Breast epithelium (tissue), 4 donors: Measurements from ENCODE around the gene CYCS. TPM values are rescaled to one million over a fixed set of nuclear protein-coding genes. Genes with fewer than 3 reads are reported as not detected.

Experiments
- DNase-seq, 2 donors: peaks; one replicate each; pipeline ENCODE4 v3.0.0-alpha.2; 2019; ENCODE audit warnings: low spot score in 2 of 2
- H3K27ac ChIP-seq, 2 donors: fragments of 200-600 bp; sonication (generic) in 1 of 2; one replicate each; pipeline ENCODE4 v1.5.1; 2016 to 2019; ENCODE audit warnings: mild to moderate bottlenecking in 1 of 2
- H3K27me3 ChIP-seq, 2 donors: fragments of 200-600 bp; sonication (generic) in 1 of 2; one replicate each; pipeline versions ENCODE4 v1.5.1 to v1.6.0; 2017 to 2019; ENCODE audit warnings: control low read depth in 1 of 2, mild to moderate bottlenecking in 1 of 2
- H3K36me3 ChIP-seq: fragments of 200-600 bp; one replicate; pipeline ENCODE4 v1.5.1; 2019
- H3K4me1 ChIP-seq, 2 donors: fragments of 200-600 bp; sonication (generic); one replicate each; pipeline ENCODE4 v1.5.1; 2016 to 2019; ENCODE audit warnings: control low read depth in 1 of 2
- H3K4me3 ChIP-seq, 3 donors: fragments of 200-600 bp; sonication (generic); 1 replicate in 2 of 3; 2 replicates in 1 of 3; pipeline ENCODE4 v1.5.1; 2016 to 2019; ENCODE audit warnings: mild to moderate bottlenecking in 3 of 3, moderate library complexity in 2 of 3
- H3K9me3 ChIP-seq, 2 donors: fragments of 200-600 bp; sonication (generic) in 1 of 2; one replicate each; pipeline ENCODE4 v1.5.1; 2016 to 2019; ENCODE audit warnings: control low read depth in 1 of 2
- CTCF ChIP-seq, 3 donors: fragments of 450-650 bp; IDR thresholded peaks; one replicate each; pipeline ENCODE4 v1.5.1; 2016 to 2017; ENCODE audit warnings: antibody characterized with exemption in 3 of 3, mild to moderate bottlenecking in 3 of 3, moderate library complexity in 3 of 3
- POLR2A ChIP-seq: fragments of 450-650 bp; IDR thresholded peaks from one replicate; pipeline ENCODE4 v1.6.1; 2016; ENCODE audit warnings: antibody characterized with exemption, mild to moderate bottlenecking, moderate library complexity
- POLR2AphosphoS5 ChIP-seq, 3 donors: sonication (generic); formaldehyde crosslinking; IDR thresholded peaks; one replicate each; pipeline ENCODE4 v1.6.1; 2017; ENCODE audit warnings: antibody characterized with exemption in 3 of 3
- intact Hi-C: fragments of 100-400 bp; cut with DNase I; formaldehyde crosslinking; loops from one replicate; pipeline ENCODE4 v1.15.1; 2023; ENCODE audit warnings: low total_unique reads
- total RNA-seq, 3 donors: library from RNA; depleted of rRNA; stranded (reverse); fragments of >200 nt; gene quantifications; one replicate each; pipeline ENCODE4 v1.1.0, GENCODE V29; 2016

CYCS gene
- total RNA-seq, 3 donors from 2014 or later: 18.1 to 33.8 (median 30.5) TPM

- intact Hi-C loops: no loop called here
- Histone ChIP-seq H3K27ac (no peak overlapping the region), H3K9me3 (no peaks in the 10 kb centered on the region), H3K4me1 (no peaks in the 10 kb centered on the region), H3K36me3 (no peaks in the 10 kb centered on the region), H3K27me3 (no peaks in the 10 kb centered on the region), H3K4me3 (no peak overlapping the region)
- peak in 1 of 2 donors; percentile 61 for DNase-seq
- TF ChIP-seq POLR2AphosphoS5 (IDR thresholded peaks at IDR 0.05): no peak
- peak in 1 of 3 donors; percentile 28 for TF ChIP-seq CTCF (IDR thresholded peaks at IDR 0.05)
- no peak for TF ChIP-seq POLR2A
These were observed 31.7 kb downstream of the CYCS start for GRCh38 chr7:25093268-25093826.

- H3K36me3 ChIP-seq: no peaks in the 10 kb centered on the region
- DNase-seq: no peak
- no peak overlapping the region for H3K27ac ChIP-seq
- H3K9me3 ChIP-seq: no peaks in the 10 kb centered on the region
- TF ChIP-seq CTCF (IDR thresholded peaks at IDR 0.05) (no peak), POLR2AphosphoS5 (IDR thresholded peaks at IDR 0.05) (no peak), POLR2A (no peak)
- H3K4me3 ChIP-seq: no peak overlapping the region
- intact Hi-C loops: no loop called here
- no peaks in the 10 kb centered on the region for H3K27me3 ChIP-seq
- no peaks in the 10 kb centered on the region for H3K4me1 ChIP-seq
These were observed 33.3 kb downstream of the CYCS start for GRCh38 chr7:25091779-25092178.

DNA sequence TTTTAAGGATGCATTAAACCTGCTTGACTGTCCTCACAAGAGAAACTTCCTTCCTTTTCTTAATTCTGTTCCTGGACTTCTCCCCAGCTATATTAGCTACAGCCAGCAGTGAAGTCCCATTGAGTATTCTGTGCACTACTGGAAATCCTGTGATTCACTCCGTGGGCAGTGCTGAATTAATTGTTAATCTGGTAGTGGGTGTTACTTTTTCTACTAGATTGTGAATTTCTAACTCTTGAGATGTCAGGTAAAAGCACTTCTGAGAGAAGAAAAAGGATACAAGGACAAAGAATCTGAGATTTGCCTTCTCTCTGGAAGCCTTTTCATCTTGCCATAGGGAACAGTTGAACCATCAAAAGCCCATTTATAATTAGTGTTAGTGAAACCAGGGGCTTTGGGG is 33.9 kb downstream of the CYCS start:
- no peak for DNase-seq
- TF ChIP-seq POLR2A: no peak
- intact Hi-C loops: no loop called here

GRCh38 chr7:25090374-25090773 is 34.7 kb downstream of the CYCS start:
- Histone ChIP-seq H3K4me3 (no peak overlapping the region), H3K4me1 (no peaks in the 10 kb centered on the region), H3K36me3 (no peaks in the 10 kb centered on the region), H3K27ac (no peak overlapping the region), H3K27me3 (no peaks in the 10 kb centered on the region), H3K9me3 (no peaks in the 10 kb centered on the region)
- TF ChIP-seq CTCF (IDR thresholded peaks at IDR 0.05) (no peak), POLR2A (no peak), POLR2AphosphoS5 (IDR thresholded peaks at IDR 0.05) (no peak)
- intact Hi-C loops: no loop called here
- no peak for DNase-seq

More for the DNA sequence above, 33.9 kb downstream of the CYCS start:
- H3K27me3 ChIP-seq: no peaks in the 10 kb centered on the region
- no peaks in the 10 kb centered on the region for H3K4me1 ChIP-seq
- H3K9me3 ChIP-seq: no peaks in the 10 kb centered on the region
- H3K27ac ChIP-seq: no peak overlapping the region
- H3K36me3 ChIP-seq: no peaks in the 10 kb centered on the region
- H3K4me3 ChIP-seq: no peak overlapping the region

DNA sequence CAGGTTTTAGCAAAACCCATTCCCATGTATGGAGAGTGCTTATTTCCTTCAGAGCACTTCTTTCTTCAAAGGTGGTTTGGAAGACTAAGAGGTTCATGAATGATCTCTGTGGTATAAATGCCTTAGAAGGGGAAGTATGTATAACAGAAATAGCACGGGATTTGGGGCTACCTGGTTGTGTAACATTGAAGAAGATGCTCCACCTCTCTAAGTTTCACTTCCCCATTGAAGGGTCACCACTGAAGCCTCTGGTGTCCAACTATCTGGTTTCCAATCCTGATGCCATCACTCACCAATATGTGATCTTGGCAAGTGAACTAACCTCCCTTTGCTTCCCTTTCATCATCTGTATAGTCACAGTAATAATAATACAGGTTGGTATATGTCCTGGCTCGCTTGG is 37.2 kb downstream of the CYCS start:
- no peaks in the 10 kb centered on the region for H3K36me3 ChIP-seq
- TF ChIP-seq POLR2A: no peak
- TF ChIP-seq POLR2AphosphoS5 (IDR thresholded peaks at IDR 0.05): no peak
- no peak for TF ChIP-seq CTCF (IDR thresholded peaks at IDR 0.05)
- intact Hi-C loops: no loop called here
- H3K4me3 ChIP-seq: no peak overlapping the region
- no peak overlapping the region for H3K27ac ChIP-seq
- no peaks in the 10 kb centered on the region for H3K27me3 ChIP-seq
- H3K9me3 ChIP-seq: no peaks in the 10 kb centered on the region
- no peaks in the 10 kb centered on the region for H3K4me1 ChIP-seq
- no peak for DNase-seq

GRCh38 chr7:25084821-25085220 is 40.2 kb downstream of the CYCS start:
- intact Hi-C loops: no loop called here
- H3K9me3 ChIP-seq: no peaks in the 10 kb centered on the region
- no peak for DNase-seq
- H3K36me3 ChIP-seq: no peaks in the 10 kb centered on the region
- TF ChIP-seq POLR2A (no peak), CTCF (IDR thresholded peaks at IDR 0.05) (no peak), POLR2AphosphoS5 (IDR thresholded peaks at IDR 0.05) (no peak)
- no peak overlapping the region for H3K4me3 ChIP-seq
- H3K4me1 ChIP-seq: no peaks in the 10 kb centered on the region
- no peak overlapping the region for H3K27ac ChIP-seq
- H3K27me3 ChIP-seq: no peaks in the 10 kb centered on the region
